GM19468 (cell line): Measurements from ENCODE around the gene USP50.
"Not testable (repeated sequence)": the region's sequence is repeated elsewhere in the genome, so short reads cannot be mapped to it uniquely, and the experiment has no call there.

Experiments used
- ATAC-seq: cut with Tn5 transposase; IDR thresholded peaks from one replicate; pipeline ENCODE4 v1.9.1; 2021; ENCODE audit warnings: mild to moderate bottlenecking, moderate library complexity, moderate number of reproducible peaks; ENCODE audit not compliant: unreplicated experiment; ENCODE audit errors: extremely low read depth

Gene USP50

GRCh38 chr15:50506121-50506520 is 40.3 kb downstream of the USP50 start:
- ATAC-seq = no peak

GRCh38 chr15:50505656-50506055 is 40.8 kb downstream of the USP50 start:
- ATAC-seq = not testable (repeated sequence)

GRCh38 chr15:50503144-50503543 is 43.3 kb downstream of the USP50 start:
- no peak for ATAC-seq

GRCh38 chr15:50501815-50502214 is 44.7 kb downstream of the USP50 start:
- no peak for ATAC-seq

GRCh38 chr15:50500352-50500751 is 46.1 kb downstream of the USP50 start:
- ATAC-seq = no peak

GRCh38 chr15:50496692-50497091 is 49.8 kb downstream of the USP50 start:
- no peak for ATAC-seq

GRCh38 chr15:50494547-50494946 is 51.9 kb downstream of the USP50 start:
- not testable (repeated sequence) for ATAC-seq

- no peak for ATAC-seq
Measured at GRCh38 chr15:50493625-50494024, 52.8 kb downstream of the USP50 start.

- no peak for ATAC-seq
Measured at GRCh38 chr15:50487287-50487686, 59.2 kb downstream of the USP50 start.

- no peak for ATAC-seq
Measured at GRCh38 chr15:50485389-50485788, 61.1 kb downstream of the USP50 start.

- ATAC-seq = peak; percentile 67
Measured at GRCh38 chr15:50484781-50485180, 61.7 kb downstream of the USP50 start.

GRCh38 chr15:50476143-50476542 is 70.3 kb downstream of the USP50 start:
- ATAC-seq = no peak

GRCh38 chr15:50471072-50471471 is 75.4 kb downstream of the USP50 start:
- ATAC-seq = no peak

GRCh38 chr15:50463423-50464358 is 82.8 kb downstream of the USP50 start:
- ATAC-seq = no peak

GRCh38 chr15:50458348-50459112 is 87.9 kb downstream of the USP50 start:
- ATAC-seq = no peak

GRCh38 chr15:50452927-50453326 is 93.5 kb downstream of the USP50 start:
- no peak for ATAC-seq
